Measurements from ENCODE around the gene EFCAB6.

The EFCAB6 gene

DNA sequence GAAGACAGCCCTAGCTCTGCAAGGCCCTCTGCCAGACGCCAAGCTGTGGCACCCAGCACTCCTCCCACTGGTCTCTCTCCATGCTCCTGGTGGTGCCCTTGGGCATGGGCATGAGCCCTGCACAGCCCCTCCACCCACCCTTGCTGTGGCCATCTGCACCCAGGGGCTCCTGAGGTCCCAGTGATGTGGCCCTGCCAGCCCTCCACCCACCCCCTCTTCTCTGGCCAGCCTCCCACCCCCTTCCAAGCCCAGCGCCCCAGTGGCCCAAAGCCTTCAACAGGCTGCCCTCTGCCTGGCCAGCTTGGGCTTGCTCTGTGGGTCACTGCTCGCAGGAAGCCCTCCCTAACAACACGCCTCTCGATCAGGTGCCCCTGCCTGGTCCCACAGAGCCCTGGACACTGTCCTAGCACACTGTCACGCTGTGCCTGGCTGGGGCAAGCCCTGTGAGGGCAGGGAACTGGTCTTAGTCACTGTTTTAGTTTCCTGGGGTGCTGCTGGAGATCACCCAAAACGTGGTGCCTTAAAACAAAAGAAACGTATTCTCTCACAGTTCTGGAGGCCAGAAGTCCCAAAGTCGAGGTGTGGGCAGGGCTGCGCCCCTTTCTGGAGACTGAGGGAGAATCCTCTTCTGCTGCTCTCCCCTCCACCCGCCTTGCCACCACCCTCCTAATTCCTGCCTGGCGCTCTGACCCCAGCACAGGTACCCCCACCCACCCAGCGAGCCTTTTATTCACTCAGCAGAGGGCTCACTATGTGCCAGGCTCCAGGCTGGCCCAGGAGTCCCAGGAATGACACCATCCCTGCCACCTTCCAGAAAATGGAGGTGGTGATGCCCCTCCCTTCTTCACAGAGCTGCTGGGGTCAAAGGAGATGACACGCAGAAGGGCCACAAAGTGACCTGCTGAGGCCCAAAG is 35.5 kb upstream of the EFCAB6 start:
- no peak for DNase-seq (ENCODE audit: low read depth in 3 of 3)

DNA sequence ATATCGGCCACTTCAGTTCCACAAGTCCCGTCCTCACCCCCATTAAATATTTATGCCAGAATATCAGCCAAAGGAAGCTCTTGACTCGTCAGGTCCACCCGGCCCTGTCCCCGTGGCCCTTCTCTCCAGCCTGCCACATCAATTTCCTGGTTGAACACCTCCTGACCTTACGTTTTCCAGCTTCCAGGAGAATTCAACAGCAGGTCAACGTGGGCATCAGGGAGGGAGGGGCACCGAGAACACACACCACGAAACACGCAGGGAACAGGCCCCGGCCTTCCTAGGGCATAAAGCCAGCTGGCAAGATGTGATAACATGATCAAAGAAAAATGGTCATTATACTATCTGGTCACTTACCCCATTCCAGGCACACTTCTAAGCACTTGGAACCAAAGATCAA is 34.9 kb upstream of the EFCAB6 start:
- no peak for DNase-seq (ENCODE audit: low read depth in 3 of 3)

DNA sequence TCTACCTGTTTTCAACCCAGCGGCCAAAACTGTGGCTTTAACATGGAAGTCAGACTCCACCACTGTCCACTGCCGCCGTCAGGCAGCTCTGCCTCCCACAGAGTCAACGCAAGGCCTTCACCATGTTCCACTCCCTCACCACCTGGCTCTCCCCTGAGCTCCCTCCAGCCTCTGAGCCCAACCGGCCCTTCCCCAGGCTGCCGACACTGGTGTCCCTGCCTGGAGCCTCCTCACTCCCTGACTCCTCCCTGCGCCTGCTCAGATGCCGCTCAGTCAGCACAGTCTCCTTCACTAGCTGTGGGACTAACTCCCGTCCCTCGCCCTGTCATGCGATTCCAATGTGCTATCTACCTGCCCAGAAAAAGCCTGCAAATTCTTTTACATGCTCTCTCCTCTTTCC is 33.9 kb upstream of the EFCAB6 start:
- no peak for DNase-seq (ENCODE audit: low read depth in 3 of 3)

DNA sequence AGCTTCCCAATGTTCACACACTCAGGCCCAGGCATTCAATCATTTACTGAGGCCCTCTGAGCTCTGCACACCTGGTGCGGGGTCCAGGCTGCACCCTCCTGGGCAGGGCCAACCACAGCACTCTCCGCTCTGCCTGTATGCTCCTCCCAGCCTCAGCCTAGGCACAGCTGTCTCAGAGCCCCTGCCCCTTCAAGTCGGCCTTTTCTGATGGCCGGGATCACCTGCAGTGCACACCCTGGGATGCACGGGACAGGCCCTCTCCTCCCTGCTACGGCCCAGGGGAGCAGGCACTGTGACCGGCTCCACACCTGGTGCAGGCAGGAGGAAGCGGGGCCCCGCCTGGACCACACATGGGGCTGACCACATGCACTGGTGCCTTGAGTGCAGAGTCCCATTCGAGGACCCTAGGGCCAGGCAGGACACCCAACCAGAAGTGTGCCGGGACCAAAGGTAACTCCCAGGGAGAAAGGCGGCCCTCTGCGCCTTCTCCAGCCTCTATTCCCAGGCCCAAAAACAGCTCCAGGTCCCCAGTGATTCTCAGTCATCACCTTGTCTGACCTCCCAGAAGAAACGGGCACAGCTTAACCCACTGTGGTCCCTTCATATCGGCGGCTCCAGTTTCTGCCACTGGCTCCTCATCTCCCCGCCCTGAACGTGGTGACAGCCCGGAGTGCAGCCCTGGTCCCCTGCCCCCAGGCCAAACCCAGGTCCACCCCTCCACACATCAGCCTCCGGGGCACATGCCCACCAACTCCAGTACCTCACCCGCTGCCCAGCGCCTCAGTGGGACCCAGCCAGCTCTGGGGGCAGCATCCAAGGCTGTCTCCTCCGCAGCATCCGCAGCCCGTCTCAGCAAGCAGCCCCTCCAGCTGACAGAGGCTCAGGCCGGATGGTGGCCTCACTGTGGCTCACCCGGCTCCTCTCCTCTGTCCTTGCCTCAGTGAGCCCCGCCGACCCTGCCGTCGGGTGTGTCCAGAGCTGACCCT is 32.7 kb upstream of the EFCAB6 start:
- DNase-seq (ENCODE audit: low read depth in 3 of 3) = no peak

DNA sequence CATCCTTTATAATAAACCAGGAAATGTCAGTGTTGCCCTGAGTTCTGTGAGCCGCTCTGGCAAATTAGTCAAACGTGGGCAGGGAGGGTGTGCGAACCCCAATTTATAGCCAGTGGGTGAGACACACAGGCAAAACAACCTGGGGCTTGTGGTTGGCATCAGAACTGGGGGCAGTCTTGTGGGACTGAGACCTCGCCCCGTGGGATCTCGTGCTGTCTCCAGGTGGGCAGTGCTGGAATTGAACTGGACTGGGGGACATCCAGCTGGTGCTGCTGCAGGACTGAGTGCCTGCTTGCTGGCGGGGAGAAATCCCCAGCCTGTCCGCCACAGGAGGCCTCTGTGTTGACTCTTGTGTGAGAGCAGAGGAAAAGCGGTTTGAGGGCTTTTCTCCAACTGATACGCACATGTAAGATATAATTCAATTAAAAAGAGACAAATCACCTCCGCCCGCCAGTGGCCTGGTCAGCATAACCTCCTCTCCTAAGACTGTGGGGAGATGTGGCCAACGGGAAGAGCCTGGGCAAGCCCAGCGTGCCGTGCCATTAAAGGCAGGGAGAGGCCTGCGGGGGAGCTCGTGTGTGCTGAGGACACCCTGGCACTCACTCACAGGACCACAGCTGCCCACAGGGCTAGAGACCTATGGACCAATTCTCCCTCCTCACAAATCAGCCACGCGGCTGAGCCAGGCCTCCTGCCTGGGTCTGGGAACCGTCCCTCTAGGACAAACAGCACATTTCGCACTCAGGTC is 31.9 kb upstream of the EFCAB6 start:
- DNase-seq (ENCODE audit: low read depth in 3 of 3) = no peak

DNA sequence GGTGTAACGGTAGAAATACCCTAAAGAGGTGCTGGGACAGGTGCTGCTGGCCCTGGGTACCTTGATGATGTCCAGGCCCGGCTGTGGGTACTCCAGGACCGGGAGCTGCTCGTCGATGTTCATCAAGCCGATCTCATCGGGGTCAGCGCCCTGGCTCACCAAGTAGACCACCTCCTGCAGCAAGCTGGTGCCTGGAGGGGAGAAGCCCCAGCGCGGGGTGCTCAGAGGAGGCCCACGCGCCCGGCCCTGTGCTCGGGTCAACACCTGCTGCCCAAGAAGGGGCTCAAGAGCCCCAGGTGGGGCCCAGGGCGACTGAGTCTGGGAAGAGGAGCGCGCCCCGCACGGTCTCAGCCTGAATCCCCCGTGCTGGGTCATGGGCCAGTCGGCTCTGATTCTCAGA is 29.6 kb upstream of the EFCAB6 start:
- DNase-seq (ENCODE audit: low read depth in 3 of 3) = no peak

DNA sequence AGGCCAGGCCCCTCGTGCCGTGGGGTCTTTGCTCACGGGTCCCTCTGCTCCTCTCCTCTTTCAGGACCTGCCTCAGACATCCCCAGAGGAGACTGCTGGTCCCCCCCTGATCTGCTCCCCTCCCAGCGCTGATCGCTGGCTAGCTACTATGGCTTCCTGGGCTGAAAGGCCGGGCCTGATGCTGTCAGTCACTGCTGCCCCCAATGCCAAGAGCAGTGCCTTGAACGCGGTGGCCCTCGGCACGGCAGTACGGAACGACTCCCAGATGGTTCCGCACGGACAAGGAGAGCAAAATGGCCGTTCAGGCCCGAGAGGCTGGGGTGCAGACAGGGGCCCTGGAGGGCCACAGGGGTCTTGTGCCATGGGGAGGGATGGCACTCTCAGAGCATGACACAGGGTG is 28.7 kb upstream of the EFCAB6 start:
- DNase-seq (ENCODE audit: low read depth in 3 of 3) = no peak

DNA sequence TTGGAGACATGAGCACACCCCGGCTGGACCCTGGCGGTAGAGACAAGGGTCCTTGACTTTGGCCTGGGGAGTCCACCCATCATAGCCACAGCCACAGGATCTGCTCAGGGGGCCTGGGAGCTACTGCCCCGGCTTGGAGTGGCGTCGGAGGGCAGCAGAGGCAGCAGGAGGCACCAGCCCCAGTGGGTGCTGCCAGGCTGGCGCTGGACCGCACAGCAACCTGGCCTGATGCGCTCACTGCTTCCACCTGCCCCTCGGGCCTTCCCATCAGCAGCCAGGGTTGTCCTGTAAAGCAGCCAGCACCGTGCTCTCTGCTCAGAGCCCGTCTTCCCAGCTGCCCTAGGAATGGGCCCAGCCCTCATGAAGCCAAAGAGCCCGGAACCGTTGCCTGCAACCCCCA is 28.3 kb upstream of the EFCAB6 start:
- DNase-seq (ENCODE audit: low read depth in 3 of 3) = no peak

DNA sequence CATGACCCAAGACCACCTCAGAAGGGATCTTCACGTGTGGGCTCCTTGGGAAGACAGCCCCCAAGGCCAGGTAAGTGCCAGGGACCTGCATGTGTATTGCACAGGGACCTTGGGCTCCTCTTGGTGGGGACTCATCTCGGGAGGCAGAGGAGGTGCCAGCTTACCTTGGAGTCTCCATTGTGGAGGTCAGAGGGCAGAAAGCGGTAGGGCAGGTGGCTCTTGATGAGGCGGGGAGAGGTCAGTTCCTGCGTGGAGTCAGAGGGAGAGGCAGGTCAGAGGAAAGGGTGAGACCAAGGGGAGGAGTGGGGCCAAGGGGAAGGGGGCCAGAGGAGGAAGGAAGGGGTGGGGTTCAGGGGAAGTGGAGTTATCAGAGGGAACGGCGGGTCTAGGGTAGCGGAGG is 27.7 kb upstream of the EFCAB6 start:
- no peak for DNase-seq (ENCODE audit: low read depth in 3 of 3)

DNA sequence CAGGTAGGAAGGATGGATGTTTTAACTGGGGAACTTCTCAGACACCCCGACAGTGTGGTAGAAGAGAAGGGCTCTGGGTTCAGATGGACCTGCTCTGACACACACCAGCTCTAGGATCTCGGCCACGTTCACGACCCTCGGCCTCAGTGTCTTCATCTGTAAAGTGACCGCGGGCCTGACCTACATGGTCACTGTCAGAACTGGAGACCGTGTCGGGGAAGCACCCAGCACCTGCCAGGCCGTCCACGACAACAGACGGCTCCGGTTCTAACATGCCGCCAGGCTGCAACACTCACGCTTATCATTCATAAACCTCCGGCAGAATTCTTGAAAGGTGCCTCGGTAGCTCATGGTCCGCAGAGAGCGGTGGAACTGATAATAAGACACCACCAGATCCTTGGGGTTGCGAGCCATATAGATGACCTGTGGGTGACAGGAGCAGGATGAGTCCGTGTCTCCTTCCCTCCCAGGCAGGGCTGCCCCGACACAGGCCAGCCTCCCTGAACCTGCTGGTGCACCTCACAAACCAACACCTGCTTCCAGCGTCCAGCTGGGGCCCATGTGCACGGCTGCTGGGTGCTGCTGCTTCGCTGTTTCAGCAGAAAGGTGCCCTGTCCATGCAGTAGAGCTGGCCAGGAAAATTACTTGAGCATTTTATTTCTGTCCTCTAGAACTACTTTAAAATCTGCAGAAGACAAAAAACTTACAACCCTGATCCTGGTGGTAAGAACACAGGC is 26.6 kb upstream of the EFCAB6 start:
- DNase-seq (ENCODE audit: low read depth in 3 of 3) = no peak

DNA sequence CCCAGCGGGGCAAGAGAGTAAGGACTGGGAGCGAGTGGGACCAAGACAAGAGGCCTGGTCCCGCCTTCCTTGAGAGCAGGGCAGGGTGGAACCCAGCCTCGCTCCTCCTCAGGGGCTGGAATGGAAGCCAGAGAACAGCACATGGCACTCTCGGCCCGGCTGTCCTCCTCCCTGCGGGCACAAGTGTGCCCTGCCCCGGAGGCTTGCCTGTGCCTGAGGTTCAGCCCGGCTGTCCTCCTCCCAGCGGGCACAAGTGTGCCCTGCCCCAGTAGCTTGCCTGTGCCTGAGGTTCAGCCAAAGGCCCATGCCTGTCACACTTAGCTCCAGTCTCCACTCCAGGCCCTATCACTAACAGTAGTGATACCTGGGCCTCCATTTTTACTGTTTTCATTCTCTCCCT is 26.1 kb upstream of the EFCAB6 start:
- DNase-seq (ENCODE audit: low read depth in 3 of 3) = no peak

DNA sequence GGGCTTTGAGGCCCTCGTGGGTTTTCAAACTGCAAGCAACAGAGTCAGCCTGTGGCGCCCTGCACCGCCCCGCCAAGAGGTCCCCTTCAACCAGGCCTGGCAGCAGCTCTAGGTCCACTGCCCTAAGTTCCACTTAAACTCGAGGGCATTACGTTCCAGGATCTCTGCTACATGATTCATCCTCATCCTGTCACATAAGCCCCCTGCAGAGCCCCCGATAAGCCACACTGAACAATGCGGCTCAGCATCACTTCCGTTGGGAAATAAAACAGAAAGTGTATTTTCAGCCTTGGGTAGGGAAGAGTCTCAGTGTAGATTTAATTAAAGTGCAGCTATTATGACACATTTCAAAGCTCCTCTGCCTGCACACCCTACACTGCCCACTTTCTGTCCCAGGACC is 25.6 kb upstream of the EFCAB6 start:
- no peak for DNase-seq (ENCODE audit: low read depth in 3 of 3)

DNA sequence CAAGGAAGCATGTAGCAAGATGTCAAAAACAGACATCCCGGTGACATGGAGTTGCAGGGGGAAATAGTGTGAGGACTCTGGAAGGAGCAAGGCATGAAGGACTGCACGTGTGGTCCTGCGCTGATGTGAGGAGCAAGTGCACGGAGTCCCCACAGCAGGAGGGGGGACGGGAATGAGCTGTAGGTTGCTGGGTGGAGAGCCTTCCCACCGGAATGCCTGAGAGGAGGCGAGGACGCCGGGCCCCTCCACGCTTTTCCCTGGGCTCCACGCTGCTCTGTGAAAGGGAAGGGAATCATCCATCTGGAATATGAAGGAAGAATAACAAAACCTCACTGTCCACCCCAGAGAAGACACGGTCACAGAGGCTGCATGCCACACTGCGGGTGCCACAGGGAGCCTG is 23.6 kb upstream of the EFCAB6 start:
- no peak for DNase-seq (ENCODE audit: low read depth in 3 of 3)

DNA sequence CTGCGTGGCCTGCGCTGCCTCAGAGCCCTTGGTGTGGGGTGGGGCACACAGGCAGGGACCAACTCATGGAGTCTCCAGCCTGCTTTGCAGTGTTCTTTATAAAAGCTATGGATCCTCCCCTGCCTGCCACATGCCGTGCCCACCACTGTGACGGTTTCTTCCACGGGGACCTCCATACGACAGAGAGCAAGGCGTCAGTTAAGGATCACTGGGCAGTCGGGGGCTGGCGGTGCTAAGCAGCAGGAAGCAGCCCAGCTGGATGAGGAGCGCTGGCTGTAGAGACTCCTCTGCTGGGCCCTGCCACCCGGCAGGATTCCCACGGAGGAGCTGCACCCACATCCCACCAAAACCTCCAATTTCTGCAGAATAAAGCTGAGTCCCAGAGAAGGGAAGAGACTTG is 23.1 kb upstream of the EFCAB6 start:
- DNase-seq (ENCODE audit: low read depth in 3 of 3) = no peak

DNA sequence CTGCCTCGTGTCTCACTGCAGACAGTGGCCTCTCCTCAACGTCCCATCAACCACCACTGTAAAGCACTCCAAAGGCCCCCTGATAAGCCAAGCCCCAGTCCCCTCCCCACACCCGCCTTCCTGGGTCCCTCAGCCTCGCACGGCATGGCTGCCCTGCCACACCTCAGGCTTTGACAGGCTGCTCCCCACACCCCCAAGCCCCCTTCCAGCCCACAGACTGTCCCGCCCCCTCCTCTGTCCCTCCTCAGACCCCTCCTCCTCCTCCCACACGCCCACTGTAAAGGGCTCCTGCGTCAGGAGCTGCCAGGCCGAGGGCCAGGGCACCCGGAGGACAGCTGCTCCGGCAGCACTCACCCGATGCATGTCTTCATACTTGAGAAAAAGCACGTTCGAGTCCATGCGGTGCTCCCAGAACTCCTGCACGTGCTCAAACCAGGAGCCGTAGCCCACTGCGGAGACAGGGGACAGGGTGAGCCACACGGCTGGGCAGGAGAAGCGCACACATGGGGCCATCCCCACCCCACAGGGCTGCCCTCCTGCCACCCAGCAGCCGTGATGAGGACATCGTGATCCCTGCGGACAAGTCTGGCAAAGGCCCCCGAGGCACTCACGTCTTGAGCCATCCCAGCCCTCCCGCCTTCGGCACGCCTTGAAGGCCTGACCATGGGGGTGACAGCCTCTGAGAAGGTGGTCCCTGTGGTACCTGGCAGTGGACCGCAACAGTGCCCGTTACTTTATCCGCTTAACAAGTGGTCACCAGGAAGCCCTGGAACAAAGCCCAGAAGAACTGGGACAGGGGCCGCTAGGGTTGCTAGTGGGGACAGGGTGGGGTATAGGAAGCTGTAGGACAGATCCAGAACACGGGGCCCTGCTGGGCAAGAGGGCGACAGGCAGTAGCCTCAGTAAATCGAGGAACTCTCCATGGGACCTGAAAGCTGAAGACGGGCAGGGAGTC is 21.5 kb upstream of the EFCAB6 start:
- no peak for DNase-seq (ENCODE audit: low read depth in 3 of 3)

DNA sequence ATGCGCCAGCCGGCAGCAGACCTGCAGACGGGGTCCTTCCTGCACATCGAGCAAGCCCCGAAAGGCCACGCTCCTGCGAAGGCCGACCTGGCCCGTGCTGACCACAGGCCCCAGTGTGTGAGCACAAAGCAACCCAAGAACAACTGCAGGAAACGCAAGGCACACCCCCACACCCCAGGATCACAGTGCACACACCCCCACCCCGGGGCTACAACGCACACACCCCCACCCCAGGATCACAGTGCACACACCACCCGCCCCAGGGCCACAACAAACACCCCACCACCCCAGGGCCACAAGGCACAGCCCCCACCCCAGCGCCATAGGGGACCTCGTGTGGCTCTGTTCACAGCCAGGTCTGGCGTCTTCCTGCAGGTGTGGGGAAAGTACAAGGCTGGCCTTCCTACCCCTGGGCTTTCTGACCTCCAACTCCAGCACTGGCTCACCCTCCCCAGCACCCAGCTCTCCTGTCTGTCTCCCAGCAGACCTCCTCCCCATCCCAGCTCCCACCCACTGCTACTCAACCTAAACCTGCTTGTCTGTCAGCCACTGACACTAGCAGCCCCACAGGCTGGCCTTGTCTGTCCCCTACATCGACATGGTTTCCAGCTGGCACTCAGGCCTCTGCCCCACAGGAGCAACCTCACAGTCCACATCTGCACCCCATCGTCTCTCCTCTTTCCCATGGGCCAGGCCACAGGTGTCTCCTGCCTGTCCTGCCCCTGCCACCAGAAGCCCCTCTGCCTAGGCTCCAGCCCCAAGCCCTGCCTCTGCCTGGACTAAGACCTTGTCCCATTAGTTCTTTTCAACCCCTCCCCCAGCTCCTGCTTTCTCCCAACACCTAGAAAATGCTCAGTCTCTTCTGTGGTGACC is 20.5 kb upstream of the EFCAB6 start:
- DNase-seq (ENCODE audit: low read depth in 3 of 3) = no peak

DNA sequence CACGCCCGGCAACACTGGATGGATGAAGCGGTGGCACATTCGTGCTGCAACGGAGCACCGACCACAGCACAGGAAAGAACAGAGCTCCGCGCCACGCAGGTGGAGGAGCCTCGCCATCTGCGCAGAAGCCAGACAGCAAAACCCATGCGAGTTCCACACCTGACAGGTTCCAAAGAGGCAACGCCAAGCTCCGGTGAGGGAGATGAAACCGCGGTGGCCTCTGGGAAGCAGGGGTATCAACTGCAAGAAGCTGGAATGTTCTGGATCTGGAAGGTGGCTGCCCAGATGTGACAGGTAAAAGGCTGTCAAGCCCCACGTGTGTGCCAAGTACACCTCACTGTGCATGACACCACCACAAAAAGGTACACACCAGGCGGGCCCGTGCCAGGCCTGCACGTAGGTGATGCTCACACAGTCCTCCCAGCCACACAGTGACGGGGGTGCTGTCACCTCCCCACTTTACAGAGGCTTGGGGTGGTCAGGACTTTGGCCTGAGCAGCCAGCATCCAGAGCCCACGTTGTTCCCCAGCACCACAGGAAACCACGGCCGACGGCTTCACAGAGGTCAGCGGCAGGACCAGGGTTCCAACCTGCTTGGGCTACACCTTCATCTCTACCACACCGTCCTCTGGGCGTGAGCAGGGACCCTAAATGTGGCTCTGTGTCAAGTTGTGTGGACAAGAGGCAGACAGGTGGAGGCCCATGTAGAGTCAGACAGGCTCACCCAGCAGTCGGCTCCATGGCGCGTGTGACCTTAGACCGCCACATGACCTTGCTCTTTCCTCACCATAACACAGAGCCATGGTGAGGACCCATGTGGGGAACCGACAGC is 19.7 kb upstream of the EFCAB6 start:
- DNase-seq (ENCODE audit: low read depth in 3 of 3) = no peak

DNA sequence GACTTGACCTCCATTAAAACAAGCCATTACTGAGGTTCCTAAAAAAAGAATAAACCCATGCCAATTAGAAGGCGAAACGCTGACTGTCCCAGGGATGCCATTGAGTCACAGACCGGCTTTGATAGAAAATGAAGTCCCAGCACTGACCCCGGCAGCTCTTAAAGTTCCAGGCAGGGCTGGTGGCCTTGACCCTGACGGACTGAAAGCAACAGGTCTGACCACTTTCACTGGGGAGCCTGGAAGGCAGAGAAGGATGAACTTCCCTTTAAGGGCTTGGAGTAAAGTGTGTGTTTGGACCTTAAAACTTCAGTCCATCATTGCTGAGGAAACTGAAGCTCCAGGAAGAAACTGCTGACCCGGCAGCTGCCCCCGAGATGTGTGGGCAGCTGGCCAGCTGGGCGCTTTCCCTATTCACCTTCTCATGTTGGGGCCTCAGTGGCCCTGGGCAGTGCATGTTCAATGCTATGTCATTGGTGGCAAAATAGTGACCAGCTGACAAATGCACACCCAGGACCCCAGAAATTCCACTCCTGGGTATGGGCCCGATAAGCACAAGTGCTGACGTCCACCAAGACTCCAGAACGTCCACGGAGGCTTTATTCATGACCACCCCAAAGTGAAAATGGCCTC is 18.9 kb upstream of the EFCAB6 start:
- DNase-seq (ENCODE audit: low read depth in 3 of 3) = no peak
